Neutrophil (primary cell): ENCODE results near the gene MTFMT.

Experiments used
- H3K27ac ChIP-seq: fragments of 200-600 bp; sonication (generic); 2 replicates; pipeline ENCODE4 v1.5.1; 2016; ENCODE audit warnings: mild to moderate bottlenecking, moderate library complexity
- H3K27me3 ChIP-seq: fragments of 200-600 bp; sonication (generic); 2 replicates; pipeline ENCODE4 v1.6.0; 2016; ENCODE audit warnings: mild to moderate bottlenecking
- H3K36me3 ChIP-seq: fragments of 200-600 bp; sonication (generic); 2 replicates; pipeline ENCODE4 v1.5.1; 2017
- H3K4me1 ChIP-seq, 2 experiments: fragments of 200-600 bp in 1 of 2; sonication (generic) in 1 of 2; 1 replicate in 1 of 2; 2 replicates in 1 of 2; pipeline versions ENCODE4 v1.5.1 to v1.6.1; 2013 to 2016; ENCODE audit warnings: low read depth in 1 of 2, low read length in 1 of 2, mild to moderate bottlenecking in 1 of 2, moderate library complexity in 1 of 2; ENCODE audit not compliant: control insufficient read depth in 1 of 2, insufficient read depth in 1 of 2
- H3K4me3 ChIP-seq, 2 experiments: fragments of 200-600 bp in 1 of 2; sonication (generic) in 1 of 2; 1 replicate in 1 of 2; 2 replicates in 1 of 2; pipeline ENCODE4 v1.5.1; 2013 to 2016; ENCODE audit warnings: low read depth in 1 of 2, low read length in 1 of 2, mild to moderate bottlenecking in 1 of 2, moderate library complexity in 1 of 2
- H3K9me3 ChIP-seq: fragments of 200-600 bp; sonication (generic); 2 replicates; pipeline ENCODE4 v1.5.1; 2016
- TF ChIP-seq, protein P1 (sequence below): fragments of 200-600 bp; sonication (generic); IDR thresholded peaks from 2 replicates; pipeline ENCODE4 v1.5.1; 2016; ENCODE audit warnings: antibody characterized with exemption

Gene MTFMT

GRCh38 chr15:65068403-65068788 is 39.0 kb upstream of the MTFMT start:
- peaks cover 85% of the 10 kb centered on the region for H3K27me3 ChIP-seq
- H3K9me3 ChIP-seq: no peaks in the 10 kb centered on the region
- H3K4me3 ChIP-seq: no peak overlapping the region
- TF ChIP-seq, protein P1, sequence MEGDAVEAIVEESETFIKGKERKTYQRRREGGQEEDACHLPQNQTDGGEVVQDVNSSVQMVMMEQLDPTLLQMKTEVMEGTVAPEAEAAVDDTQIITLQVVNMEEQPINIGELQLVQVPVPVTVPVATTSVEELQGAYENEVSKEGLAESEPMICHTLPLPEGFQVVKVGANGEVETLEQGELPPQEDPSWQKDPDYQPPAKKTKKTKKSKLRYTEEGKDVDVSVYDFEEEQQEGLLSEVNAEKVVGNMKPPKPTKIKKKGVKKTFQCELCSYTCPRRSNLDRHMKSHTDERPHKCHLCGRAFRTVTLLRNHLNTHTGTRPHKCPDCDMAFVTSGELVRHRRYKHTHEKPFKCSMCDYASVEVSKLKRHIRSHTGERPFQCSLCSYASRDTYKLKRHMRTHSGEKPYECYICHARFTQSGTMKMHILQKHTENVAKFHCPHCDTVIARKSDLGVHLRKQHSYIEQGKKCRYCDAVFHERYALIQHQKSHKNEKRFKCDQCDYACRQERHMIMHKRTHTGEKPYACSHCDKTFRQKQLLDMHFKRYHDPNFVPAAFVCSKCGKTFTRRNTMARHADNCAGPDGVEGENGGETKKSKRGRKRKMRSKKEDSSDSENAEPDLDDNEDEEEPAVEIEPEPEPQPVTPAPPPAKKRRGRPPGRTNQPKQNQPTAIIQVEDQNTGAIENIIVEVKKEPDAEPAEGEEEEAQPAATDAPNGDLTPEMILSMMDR: no peak
- H3K4me1 ChIP-seq: no peaks in the 10 kb centered on the region
- no peak overlapping the region for H3K27ac ChIP-seq
- H3K36me3 ChIP-seq: no peaks in the 10 kb centered on the region

DNA sequence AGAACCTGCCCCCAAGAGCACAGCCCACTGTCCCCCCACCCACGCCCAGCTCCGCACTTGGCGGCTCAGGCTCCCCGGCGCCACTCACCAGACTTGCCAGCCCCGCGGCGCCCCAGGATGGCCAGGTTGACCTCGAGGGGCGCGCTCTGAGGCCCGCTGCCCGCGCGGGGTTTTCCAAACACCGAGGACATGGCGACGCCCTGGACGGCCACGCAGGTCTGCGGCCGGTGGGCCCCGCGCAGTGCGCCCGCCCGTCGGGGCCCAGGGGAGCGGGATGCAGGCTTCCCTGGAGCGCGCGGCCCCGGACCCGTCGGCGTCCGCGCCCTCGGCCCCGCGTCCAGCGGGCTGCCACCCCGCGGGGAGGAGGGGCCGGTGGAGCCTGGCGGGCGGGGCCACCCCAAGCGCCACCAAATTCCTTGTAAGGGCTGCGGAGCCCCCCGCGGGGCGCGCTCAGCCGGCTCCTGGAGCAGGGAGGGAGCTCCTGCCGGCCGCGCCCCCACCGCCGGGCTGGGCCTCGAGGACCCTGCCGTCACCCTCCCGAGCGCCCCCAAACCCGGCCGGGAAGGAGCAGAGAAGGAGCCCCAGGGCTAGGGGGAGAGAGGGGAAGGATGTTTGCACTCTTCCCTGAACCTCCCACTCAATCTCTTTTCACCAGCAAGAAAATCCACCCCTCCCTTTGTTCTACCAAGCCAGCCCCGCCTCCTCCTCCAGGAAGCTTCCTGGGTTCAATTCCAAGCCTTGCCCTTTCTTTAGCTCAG is 38.4 kb upstream of the MTFMT start, which contains the start of gene RASL12:
RASL12 (minus strand) TSS at position 347 of the 758 bp plus-strand sequence; CDS start at position 191, 156 bp downstream.
- no peaks in the 10 kb centered on the region for H3K4me1 ChIP-seq
- no peaks in the 10 kb centered on the region for H3K36me3 ChIP-seq
- no peak within 1 kb of the TSS for H3K27ac ChIP-seq
- TF ChIP-seq, protein P1: no peak
- H3K4me3 ChIP-seq: no peak within 1 kb of the TSS
- peaks cover 85% of the 10 kb centered on the region for H3K27me3 ChIP-seq
- H3K9me3 ChIP-seq: no peaks in the 10 kb centered on the region

DNA sequence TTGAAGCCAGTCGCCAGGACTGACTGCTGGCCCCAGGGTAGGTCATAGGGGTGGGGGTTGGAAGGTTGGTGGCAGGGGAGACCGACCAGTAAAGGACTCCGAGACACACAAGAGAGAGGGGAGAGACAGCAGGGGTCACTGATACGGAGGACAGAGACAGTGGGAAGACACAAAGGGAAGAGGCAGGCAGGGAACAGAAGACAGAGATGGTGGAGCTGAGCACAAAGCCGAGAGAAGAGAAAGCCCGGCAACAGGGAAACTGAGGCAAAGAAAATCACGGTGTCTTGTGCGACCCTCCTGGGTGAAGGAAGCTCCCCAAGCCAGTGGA is 37.8 kb upstream of the MTFMT start:
- TF ChIP-seq, protein P1: no peak
- H3K4me3 ChIP-seq: no peak overlapping the region

DNA sequence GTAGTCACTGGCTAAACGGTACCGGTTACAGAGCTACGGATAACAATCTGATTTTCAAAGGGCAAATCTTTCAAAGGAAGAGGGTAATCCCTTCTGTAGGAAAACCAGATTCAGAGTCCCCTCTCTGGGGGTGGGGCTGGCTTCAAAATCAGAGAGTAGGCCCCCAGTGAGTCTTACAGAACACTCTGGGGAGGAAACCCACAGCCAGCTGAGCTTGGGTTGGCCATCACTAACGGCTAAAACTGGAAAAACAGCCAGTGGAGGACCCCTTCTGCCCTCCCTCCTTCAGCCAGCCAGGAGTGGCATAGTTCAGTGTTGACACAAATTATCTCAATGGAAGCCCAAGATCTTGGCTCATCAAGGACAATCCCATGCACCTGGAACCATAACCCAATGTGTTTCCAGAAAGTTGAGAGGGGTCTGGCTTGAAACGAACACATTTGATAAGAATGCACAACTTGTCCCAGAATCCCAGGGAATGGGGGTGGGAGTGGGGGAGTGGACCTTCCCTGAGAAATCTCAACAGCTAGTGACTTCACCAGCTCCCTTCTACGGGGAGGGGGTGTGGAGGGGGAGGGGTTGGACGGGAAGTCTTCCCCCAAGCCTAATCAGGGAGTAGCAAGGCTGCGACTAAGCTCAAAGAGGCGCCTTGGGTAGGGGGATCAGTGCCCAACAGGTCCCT is 37.3 kb upstream of the MTFMT start:
- Histone ChIP-seq H3K27me3 (peaks cover 82% of the 10 kb centered on the region), H3K9me3 (no peaks in the 10 kb centered on the region), H3K36me3 (no peaks in the 10 kb centered on the region), H3K4me1 (no peaks in the 10 kb centered on the region), H3K27ac (no peak overlapping the region), H3K4me3 (no peak overlapping the region)
- TF ChIP-seq, protein P1: no peak

More for the DNA sequence above, 37.8 kb upstream of the MTFMT start:
- Histone ChIP-seq H3K4me1 (no peaks in the 10 kb centered on the region), H3K36me3 (no peaks in the 10 kb centered on the region), H3K27me3 (peaks cover 83% of the 10 kb centered on the region), H3K9me3 (no peaks in the 10 kb centered on the region), H3K27ac (no peak overlapping the region)

DNA sequence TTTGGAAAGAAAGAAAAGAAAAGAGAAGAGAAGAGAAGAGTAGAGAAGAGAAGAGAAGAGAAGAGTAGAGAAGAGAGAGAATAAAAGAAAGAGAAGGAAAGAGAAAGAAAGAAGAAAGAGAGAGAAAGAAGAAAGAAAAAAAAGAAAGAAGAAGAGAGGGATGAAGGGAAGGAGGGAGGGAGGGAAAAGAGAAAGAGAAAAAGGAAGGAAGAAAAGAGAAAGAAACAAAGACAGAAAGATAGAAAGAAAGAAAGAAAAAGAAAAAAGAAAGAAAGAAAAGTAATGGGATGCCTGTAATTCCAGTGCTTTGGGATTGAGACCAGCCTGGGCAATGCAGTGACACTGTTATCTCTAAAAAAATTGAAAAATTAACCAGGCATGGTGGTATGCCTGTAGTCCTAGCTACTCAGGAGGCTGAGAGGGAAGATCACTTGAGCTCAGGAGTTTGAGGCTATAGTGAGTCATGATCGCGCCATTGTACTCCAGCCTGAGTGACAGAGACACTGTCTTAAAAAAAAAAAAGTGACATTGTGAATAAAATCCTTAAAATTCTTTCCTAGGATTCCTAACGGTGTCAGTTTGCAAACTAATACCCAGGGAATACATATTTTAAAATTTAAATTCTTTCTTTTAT is 36.7 kb upstream of the MTFMT start:
- TF ChIP-seq, protein P1: no peak
- Histone ChIP-seq H3K27me3 (peaks cover 76% of the 10 kb centered on the region), H3K4me1 (no peaks in the 10 kb centered on the region), H3K36me3 (no peaks in the 10 kb centered on the region), H3K9me3 (no peaks in the 10 kb centered on the region), H3K27ac (no peak overlapping the region), H3K4me3 (no peak overlapping the region)
